Measurements from ENCODE around the gene RHOXF2B. TPM values are rescaled to one million over a fixed set of nuclear protein-coding genes. Genes with fewer than 3 reads are reported as not detected.

RHOXF2B gene
- total RNA-seq, 1 donor, result not detected

Other genes starting within 250 kb of the RHOXF2B start
- 1.3 TPM for gene UPF3B, start 224.7 kb downstream of the RHOXF2B start, total RNA-seq
- gene RNF113A, start 206.0 kb downstream of the RHOXF2B start, total RNA-seq, result 19.7 TPM
- 11.6 TPM for gene NDUFA1, start 205.9 kb downstream of the RHOXF2B start, total RNA-seq
- gene AKAP14, start 181.8 kb downstream of the RHOXF2B start, total RNA-seq, result not detected
- 3.2 TPM for gene NKAP, start 133.9 kb downstream of the RHOXF2B start, total RNA-seq
- gene RHOXF1, start 38.2 kb upstream of the RHOXF2B start, total RNA-seq, result not detected
- not detected for gene RHOXF2, start 80.9 kb upstream of the RHOXF2B start, total RNA-seq
- 10.8 TPM for gene ZBTB33, start 173.1 kb upstream of the RHOXF2B start, total RNA-seq
- not detected for gene TMEM255A, start 233.8 kb upstream of the RHOXF2B start, total RNA-seq